NCI-H2029 treated with DMSO at 0.1 percent for 48 hours (cell line): ENCODE data around the gene RUNX2.

Experiments used
- DNase-seq: peaks from one replicate; lab custom pipeline; 2025; lab: John Stamatoyannopoulos, UW

RUNX2 gene

GRCh38 chr6:45483501-45483900 lies 155.4 kb downstream of the RUNX2 start:
- DNase-seq, result no peak

GRCh38 chr6:45486736-45487135 lies 158.6 kb downstream of the RUNX2 start:
- no peak for DNase-seq

- DNase-seq, result no peak
Observed at GRCh38 chr6:45487645-45488044, 159.5 kb downstream of the RUNX2 start.

- no peak for DNase-seq
Observed at GRCh38 chr6:45488269-45488668, 160.1 kb downstream of the RUNX2 start.

- no peak for DNase-seq
Observed at GRCh38 chr6:45488889-45489288, 160.8 kb downstream of the RUNX2 start.

- no peak for DNase-seq
Observed at GRCh38 chr6:45491048-45491735, 163.1 kb downstream of the RUNX2 start.

- no peak for DNase-seq
Observed at GRCh38 chr6:45491874-45492273, 163.7 kb downstream of the RUNX2 start.

GRCh38 chr6:45493761-45494160 lies 165.6 kb downstream of the RUNX2 start:
- no peak for DNase-seq

GRCh38 chr6:45494416-45495135 lies 166.4 kb downstream of the RUNX2 start:
- no peak for DNase-seq

- DNase-seq, result no peak
Observed at GRCh38 chr6:45495429-45496084, 167.4 kb downstream of the RUNX2 start.

GRCh38 chr6:45496085-45496433 lies 167.9 kb downstream of the RUNX2 start:
- no peak for DNase-seq

GRCh38 chr6:45498591-45498990 lies 170.5 kb downstream of the RUNX2 start:
- DNase-seq, result no peak

- no peak for DNase-seq
Observed at GRCh38 chr6:45500924-45501816, 173.0 kb downstream of the RUNX2 start.

GRCh38 chr6:45502456-45502855 lies 174.3 kb downstream of the RUNX2 start:
- DNase-seq, result no peak

GRCh38 chr6:45504947-45505346 lies 176.8 kb downstream of the RUNX2 start:
- peak; percentile 53 for DNase-seq

GRCh38 chr6:45505470-45505869 lies 177.3 kb downstream of the RUNX2 start:
- no peak for DNase-seq

- DNase-seq, result no peak
Observed at GRCh38 chr6:45507186-45507585, 179.1 kb downstream of the RUNX2 start.

- DNase-seq, result no peak
Observed at GRCh38 chr6:45509426-45509825, 181.3 kb downstream of the RUNX2 start.

- DNase-seq, result no peak
Observed at GRCh38 chr6:45512717-45513116, 184.6 kb downstream of the RUNX2 start.

GRCh38 chr6:45513213-45513618 lies 185.1 kb downstream of the RUNX2 start:
- DNase-seq, result peak; percentile 81

GRCh38 chr6:45513843-45514242 lies 185.7 kb downstream of the RUNX2 start:
- peak; percentile 9 for DNase-seq
